Muscle of arm (tissue), 14 donors: Measurements from ENCODE around the gene ONECUT3. TPM values are rescaled to one million over a fixed set of nuclear protein-coding genes. Genes with fewer than 3 reads are reported as not detected.
"Not testable (repeated sequence)": the region's sequence is repeated elsewhere in the genome, so short reads cannot be mapped to it uniquely, and the experiment has no call there.

Experiments
- DNase-seq: peaks from one replicate; pipeline ENCODE4 v3.0.0-alpha.2; 2013
- long read RNA-seq, 11 donors: transcript quantifications; one replicate each; lab custom pipeline, GENCODE V29; 2026
- polyA plus RNA-seq, 12 donors: library from polyadenylated mRNA; unstranded; fragments of 120-200 nt; gene quantifications; one replicate each; pipeline ENCODE4 v1.2.1, GENCODE V29; 2013; ENCODE audit not compliant: insufficient read length in 12 of 12

ONECUT3 gene
- under 1 TPM in 6 of 12 donors, not detected in 6; 0.01 to 0.04 (median 0.04) TPM for polyA plus RNA-seq
- long read RNA-seq, donor 1: 0 reads
- long read RNA-seq, donor 2: 0 reads
- long read RNA-seq, donor 3: 0 reads
- long read RNA-seq, donor 4: 0 reads
- long read RNA-seq, donor 5: 0 reads
- long read RNA-seq, donor 6: 0 reads
- long read RNA-seq, donor 7: 0 reads
- long read RNA-seq, donor 8: 0 reads
- long read RNA-seq, donor 9: 0 reads
- long read RNA-seq, donor 10: 0 reads
- long read RNA-seq, donor 11: 0 reads

DNA sequence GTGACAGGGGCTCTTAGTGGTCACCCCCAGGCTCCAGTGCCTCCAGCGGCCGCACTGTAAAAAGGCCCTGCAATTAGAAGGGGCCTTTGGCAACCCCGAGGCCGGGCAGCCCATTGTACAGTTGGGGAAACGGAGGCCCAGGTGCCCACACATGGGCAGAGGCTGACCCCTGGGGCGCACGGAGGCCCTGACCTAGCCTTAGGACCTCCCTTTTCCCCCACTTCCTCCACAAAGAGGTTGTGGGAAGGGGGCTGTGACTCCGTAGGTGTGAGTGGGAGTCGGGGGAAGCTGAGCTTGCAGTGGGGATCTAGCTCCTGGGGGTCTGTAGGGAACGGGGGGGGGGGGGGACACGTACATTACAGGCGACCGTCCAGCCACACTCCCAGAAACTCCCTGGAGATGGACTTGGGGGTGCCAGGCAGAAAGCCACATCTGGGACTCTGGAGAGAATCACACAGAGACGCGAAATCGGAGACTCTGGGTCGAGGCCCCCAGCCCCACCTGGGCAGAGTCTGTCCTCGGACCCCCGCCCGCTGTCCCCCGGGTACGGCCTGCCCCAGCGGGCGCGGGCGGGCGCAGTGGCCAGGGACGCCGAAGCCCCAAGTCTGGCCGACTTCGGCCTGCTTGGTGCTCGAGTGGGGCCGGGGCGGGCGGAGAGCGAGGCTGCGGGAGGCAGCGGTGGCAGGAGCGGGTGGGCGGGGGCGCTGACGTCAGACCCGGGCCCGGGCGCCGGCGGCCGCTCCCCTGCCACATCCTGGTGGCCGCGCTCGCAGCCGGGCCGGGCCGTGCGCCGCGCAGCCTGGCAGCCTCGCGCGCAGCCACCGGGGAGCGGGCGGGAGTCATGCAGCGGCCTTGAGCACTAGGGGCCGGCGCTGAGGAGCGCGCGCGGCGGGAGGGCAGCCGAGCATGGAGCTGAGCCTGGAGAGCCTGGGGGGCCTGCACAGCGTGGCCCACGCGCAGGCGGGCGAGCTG lies at the start of gene ONECUT3:
ONECUT3 (plus strand) TSS at position 750 of the 972 bp plus-strand sequence; CDS start at position 907, 157 bp downstream.
- DNase-seq: no peak

DNA sequence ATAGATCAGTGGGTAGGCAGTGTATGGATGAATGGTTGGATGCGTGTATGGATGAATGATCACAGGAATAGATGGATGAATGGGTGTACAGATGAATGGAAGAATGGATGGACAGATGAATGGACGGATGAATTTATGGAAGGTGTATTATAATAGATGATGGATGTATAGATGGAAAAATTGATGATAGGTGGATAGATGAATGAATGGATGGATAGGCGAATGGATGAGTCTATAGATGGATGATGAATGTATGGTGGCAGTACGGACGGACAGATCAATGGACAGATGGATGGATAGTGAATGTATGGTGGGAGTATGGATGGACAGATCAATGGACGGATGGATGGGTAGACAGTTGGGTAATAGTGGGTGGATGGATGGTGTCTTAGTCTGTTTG lies 49.0 kb upstream of the ONECUT3 start:
- no peak for DNase-seq

- no peak for DNase-seq
Observed at GRCh38 chr19:1705367-1705766, 47.9 kb upstream of the ONECUT3 start.

- not testable (repeated sequence) for DNase-seq
Observed at GRCh38 chr19:1706646-1707045, 46.7 kb upstream of the ONECUT3 start.

DNA sequence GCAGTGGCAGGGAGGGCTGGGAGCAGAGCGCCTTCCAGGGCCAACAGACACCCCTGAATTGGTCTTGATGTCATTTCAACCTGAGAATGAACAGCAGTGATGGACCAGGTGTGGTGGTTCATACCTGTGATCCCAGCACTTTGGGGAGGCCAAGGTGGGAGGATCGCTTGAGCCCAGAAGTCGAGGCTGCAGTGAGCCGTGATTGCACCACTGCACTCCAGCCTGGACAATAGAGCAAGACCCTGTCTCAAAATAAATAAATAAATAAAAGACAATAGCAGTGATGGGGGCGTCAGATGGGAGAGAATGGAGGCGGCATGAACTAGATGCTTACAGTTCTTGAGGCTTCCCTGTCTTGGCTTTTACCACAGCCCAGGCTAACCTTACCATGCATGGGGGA lies 46.1 kb upstream of the ONECUT3 start:
- DNase-seq: no peak

- no peak for DNase-seq
Observed at GRCh38 chr19:1713170-1713569, 40.1 kb upstream of the ONECUT3 start.

- DNase-seq: no peak
Observed at GRCh38 chr19:1715540-1715939, 37.8 kb upstream of the ONECUT3 start.

DNA sequence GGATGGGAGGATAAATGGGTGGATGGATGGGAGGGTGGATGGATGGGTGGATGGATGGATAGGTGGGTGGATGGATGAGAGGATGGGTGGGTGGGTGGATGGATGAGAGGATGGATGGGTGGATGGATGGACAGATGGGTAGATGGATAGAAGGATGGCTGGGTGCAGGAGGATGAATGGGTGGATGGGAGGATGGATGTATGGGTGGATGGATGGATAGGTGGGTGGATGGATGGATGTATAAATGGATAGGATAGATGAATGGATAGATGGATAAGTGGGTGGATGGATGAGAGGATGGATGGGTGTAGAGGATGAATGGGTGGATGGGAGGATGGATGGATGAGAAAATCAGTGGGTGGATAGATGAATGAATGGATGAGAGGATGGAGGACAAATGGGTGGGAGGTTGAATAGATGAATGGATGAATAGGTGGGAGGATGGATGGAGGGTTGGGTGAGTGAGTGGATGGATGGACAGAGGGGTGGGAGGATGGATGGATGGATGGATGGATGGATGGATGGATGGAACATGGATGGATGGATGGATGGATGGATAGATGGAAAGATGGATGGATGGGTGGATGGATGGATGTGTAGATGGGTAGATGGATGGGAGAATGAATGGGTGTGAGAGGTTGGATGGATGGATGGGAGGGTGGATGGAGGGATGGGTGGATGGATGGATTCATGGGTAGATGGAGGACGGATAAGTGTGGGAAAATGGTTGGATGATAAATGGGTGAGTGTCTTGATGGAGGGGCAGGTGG lies 35.9 kb upstream of the ONECUT3 start:
- DNase-seq: no peak

GRCh38 chr19:1717970-1718264 lies 35.4 kb upstream of the ONECUT3 start:
- no peak for DNase-seq

DNA sequence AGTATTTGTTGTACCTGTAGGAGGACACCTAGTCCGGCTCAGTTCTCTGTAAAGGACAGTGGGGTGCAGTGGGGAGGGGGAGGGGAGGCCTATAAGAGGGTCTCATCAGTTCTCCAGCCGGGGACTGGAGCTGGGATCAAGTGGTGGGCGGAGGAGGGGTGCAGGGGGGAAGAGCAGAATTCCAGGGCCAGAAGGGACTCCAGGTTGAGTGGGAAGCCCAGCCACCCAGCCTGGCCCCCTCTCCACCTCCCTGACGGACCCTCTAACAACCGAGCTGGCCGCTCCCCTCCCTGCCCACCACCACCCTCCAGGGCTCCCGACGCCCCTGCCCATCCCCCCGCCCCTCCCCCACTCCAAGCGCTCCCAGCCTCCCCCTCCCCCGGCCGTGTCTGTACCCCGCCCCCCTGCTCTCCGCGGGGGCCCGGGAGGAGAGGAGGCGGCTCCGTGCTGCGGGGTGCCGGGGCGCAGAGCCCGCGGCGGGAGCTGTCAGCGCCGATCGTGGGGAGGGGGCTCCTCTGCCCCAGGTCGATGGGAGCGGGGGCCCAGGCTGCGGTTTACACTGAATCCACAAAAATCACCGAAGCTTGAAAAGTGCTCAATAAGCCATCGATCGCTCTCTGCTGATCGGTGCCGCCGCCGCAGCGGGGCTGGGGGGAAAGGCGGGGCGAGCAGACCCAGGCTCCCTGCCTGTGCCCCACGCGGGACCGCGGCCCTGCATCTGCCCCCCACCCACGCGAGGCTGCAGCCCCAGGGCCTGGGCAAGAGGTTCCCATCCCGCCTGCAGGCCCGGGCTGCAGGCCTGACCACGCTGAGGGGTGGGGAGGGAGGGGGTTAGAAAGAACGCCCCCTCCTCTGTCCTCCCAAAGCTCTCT lies 34.6 kb upstream of the ONECUT3 start:
- no peak for DNase-seq

DNA sequence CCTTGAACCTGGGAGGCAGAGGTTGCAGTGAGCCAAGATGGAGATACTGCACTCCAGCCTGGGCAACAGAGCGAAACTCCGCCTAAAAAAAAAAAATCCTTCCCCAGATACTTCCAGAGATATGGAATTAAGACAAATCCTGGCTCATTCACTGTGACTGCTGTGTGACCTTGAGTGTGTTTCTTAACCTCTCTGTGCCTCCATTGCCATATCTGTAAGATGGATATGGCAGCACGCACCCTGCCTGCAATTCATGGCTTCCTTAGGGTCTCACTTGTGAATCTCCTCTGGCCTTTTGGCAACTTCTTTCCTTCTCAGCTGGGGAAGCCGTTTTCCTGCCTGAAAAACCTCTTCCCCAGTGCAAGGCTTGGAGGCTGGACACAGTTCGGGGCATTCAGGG lies 33.8 kb upstream of the ONECUT3 start:
- DNase-seq: no peak

DNA sequence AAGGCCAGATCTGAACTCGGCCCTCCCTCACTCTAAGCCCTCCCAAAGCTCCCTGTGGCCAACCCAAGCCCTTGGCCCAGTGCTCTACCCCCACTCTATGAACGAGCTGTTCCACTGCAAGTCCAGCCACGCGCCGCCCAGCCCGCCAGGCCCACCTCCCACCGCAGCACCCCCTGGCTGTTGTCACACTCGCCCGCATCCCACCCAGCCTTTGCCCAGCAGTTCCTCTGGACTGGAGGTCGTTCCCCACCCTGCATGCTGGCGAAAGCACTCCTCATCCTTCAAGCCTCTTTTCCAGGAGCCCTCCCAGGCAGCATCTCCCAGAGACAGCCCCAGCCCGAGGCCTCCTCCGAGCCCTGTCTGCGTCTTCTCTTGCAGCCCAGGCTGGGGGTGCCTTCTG lies 33.1 kb upstream of the ONECUT3 start:
- DNase-seq: no peak

DNA sequence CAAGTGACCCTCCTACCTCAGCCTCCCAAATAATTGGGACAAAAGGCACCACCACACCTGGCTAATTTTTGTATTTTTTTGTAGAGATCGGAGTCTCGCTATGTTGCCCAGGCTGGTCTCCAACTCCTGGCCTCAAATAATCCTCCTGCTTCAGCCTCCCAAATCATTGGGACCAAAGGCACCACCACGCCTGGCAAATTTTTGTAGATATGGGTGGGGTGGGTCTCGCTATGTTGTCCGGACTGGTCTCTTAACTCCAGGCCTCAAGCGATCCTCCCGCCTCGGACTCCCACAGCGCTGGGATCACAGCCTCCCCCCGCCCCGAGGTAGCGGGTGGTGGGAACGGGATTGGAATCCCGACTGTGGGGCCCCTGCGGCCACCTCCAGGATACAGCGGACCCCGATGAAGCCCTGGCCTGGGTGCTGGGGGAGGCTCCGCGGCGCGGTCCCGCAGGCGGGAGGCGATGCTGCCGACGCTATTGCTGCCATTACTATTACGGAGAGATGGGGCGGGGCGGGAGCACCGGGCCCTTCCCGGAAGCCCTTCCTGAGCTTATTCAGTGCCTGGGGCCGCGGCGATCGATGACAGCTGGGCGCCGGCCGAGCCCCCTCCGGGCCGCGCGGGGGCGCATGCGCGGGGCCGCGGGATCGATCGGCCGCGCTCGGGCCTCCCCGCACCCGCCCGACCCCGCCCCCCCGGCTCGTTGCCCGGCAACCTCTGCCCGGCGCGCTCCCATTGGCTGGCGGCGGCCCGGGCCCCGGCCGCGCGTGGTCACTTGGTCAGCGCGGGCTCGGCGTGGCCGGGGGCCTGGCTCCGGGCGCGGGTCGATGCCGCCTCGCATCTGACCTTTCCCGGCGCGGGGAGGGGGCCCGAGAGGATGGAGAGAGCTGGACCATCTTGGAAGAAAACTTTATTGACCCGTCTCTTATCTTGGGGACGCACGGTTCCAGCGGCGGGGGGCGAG lies 27.9 kb upstream of the ONECUT3 start:
- DNase-seq: peak; percentile 65

- DNase-seq: no peak
Observed at GRCh38 chr19:1728816-1729567, 24.3 kb upstream of the ONECUT3 start.

DNA sequence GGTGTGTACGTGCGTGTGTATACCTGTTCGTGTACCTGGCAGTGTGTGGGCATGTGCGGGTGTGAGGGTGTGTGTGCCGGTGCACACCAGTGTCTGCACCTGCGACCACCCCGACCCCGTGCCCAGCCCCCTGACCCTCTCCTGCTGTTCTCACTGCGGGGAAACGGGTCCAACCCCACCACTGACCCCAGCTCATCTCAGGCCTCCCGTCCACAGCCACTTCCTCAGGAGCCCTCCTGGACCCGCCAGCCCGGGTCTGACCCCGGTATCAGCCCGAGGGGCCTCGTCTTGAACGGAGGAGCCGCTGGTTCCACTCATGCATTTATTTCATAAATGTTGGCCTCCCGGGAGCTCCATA lies 23.8 kb upstream of the ONECUT3 start:
- DNase-seq: no peak

DNA sequence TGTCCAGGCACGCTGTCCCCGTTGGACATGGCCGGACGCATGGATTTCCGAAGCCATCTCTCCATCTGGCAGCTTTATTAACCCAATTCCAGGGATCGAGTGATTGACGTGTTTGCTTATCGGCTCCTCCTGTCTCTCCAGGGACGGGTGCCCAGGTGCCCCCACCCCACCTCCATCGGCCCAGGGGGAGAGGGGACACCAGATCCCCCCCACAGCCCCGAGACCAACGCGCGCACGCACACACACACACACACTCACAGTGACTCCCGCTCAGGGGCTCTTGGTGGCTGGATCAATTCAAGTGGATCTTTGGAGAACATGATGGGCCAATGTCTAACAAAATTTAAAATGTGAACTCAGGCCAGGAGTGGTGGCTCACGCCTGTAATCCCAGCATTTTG lies 23.1 kb upstream of the ONECUT3 start:
- no peak for DNase-seq

GRCh38 chr19:1734321-1734966 lies 18.9 kb upstream of the ONECUT3 start:
- DNase-seq: no peak

GRCh38 chr19:1736280-1736679 lies 17.0 kb upstream of the ONECUT3 start:
- DNase-seq: no peak

DNA sequence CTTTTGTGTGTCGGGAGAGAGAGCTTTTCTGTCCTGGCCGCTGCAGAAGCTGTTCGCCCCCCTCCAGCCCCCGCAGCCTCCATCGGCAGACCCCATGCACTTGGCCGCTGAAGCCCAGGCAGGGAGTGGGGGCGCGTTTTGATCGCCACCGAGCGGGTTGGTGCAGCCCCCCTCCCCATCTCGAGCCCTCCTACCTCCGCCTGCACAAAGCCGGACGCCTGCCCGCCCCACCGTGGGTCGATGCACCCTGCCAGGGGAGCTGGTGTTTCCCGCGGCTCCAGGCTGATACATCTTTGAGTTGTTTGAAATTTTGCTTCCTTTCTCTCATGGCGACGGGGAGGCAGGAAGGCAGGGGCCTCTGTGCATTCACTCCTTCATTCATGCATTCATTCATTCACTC lies 16.4 kb upstream of the ONECUT3 start:
- no peak for DNase-seq
